IMR-90 (cell line): ENCODE results near the gene HORMAD1. TPM values are rescaled to one million over a fixed set of nuclear protein-coding genes. Genes with fewer than 3 reads are reported as not detected.

Experiments used
- ATAC-seq: fragments of 200-7000 bp; cut with Tn5 transposase; 2 replicates; pipeline ENCODE4 v1.9.1; 2020; ENCODE audit warnings: low read depth, mild to moderate bottlenecking, moderate library complexity
- BruUV-seq: library from RNA; stranded (reverse); fragments of 400-500 nt; replicated peaks from 2 replicates; lab custom pipeline; 2021; lab: Mats Ljungman, UMichigan
- CTCF ChIA-PET: fragments of 300-600 bp; formaldehyde crosslinking; extraction: SDS; loops from one replicate; lab custom pipeline; 2021; ENCODE audit warnings: antibody characterized with exemption; lab: Yijun Ruan, JAX
- POLR2A ChIA-PET: fragments of 300-600 bp; sonication (Branson Sonifier 250); formaldehyde crosslinking; loops from one replicate; lab custom pipeline; 2022; ENCODE audit warnings: antibody characterized with exemption; ENCODE audit not compliant: unreplicated experiment; lab: Charles Lee
- DNase-seq: peaks from one replicate; pipeline ENCODE4 v3.0.0; 2013
- H2AFZ ChIP-seq: replicated peaks from 2 replicates; pipeline ENCODE3; 2013; ENCODE audit warnings: low read length, mild to moderate bottlenecking; ENCODE audit not compliant: poor library complexity
- H2AK5ac ChIP-seq: 2 replicates; pipeline ENCODE4 v1.6.1; 2013; ENCODE audit warnings: low read depth, low read length, inconsistent platforms
- H2AK9ac ChIP-seq: replicated peaks from 2 replicates; pipeline ENCODE3; 2013; ENCODE audit warnings: mild to moderate bottlenecking, low read depth, low read length, moderate library complexity; ENCODE audit not compliant: poor library complexity
- H2BK120ac ChIP-seq: 2 replicates; pipeline ENCODE4 v1.6.1; 2013; ENCODE audit warnings: low read depth, low read length, inconsistent platforms
- H2BK15ac ChIP-seq: 3 replicates; pipeline ENCODE4 v1.6.1; 2013; ENCODE audit warnings: low read depth, low read length, inconsistent platforms
- H2BK20ac ChIP-seq: 2 replicates; pipeline ENCODE4 v1.6.1; 2013; ENCODE audit warnings: low read depth, mild to moderate bottlenecking, inconsistent platforms, low read length, moderate library complexity
- H2BK5ac ChIP-seq: 2 replicates; pipeline ENCODE4 v1.6.1; 2013; ENCODE audit warnings: mild to moderate bottlenecking, low read depth, low read length, inconsistent platforms; ENCODE audit not compliant: poor library complexity, severe bottlenecking
- H3K14ac ChIP-seq: replicated peaks from 2 replicates; pipeline ENCODE4 v1.6.1; 2013; ENCODE audit warnings: low read depth, low read length, inconsistent platforms
- H3K18ac ChIP-seq: 2 replicates; pipeline ENCODE4 v1.6.1; 2013; ENCODE audit warnings: low read depth, low read length, control low read depth
- H3K23ac ChIP-seq: 2 replicates; pipeline ENCODE4 v1.6.1; 2013; ENCODE audit warnings: low read depth, low read length, inconsistent platforms
- H3K27ac ChIP-seq: 2 replicates; pipeline ENCODE4 v1.5.1; 2013; ENCODE audit warnings: mild to moderate bottlenecking, control low read depth, low read length; ENCODE audit not compliant: insufficient read depth
- H3K27me3 ChIP-seq: 2 replicates; pipeline ENCODE4 v1.6.1; 2013; ENCODE audit warnings: low read length; ENCODE audit not compliant: control insufficient read depth, insufficient read depth
- H3K36me3 ChIP-seq: 2 replicates; pipeline ENCODE4 v1.6.1; 2013; ENCODE audit warnings: low read length, mixed read lengths; ENCODE audit not compliant: control insufficient read depth, insufficient read depth
- H3K4ac ChIP-seq: 2 replicates; pipeline ENCODE4 v1.6.1; 2013; ENCODE audit warnings: low read depth, low read length, inconsistent platforms
- H3K4me1 ChIP-seq: 2 replicates; pipeline ENCODE4 v1.6.1; 2013; ENCODE audit warnings: low read length, mixed read lengths; ENCODE audit not compliant: control insufficient read depth, insufficient read depth
- H3K4me2 ChIP-seq: 2 replicates; pipeline ENCODE4 v1.6.1; 2013; ENCODE audit warnings: low read depth, mild to moderate bottlenecking, control low read depth, low read length, moderate library complexity
- H3K4me3 ChIP-seq: 2 replicates; pipeline ENCODE4 v1.5.1; 2013; ENCODE audit warnings: low read depth, mild to moderate bottlenecking, control low read depth, low read length, moderate library complexity; ENCODE audit not compliant: insufficient read depth
- H3K56ac ChIP-seq: 2 replicates; pipeline ENCODE4 v1.6.1; 2013; ENCODE audit warnings: low read length, inconsistent platforms; ENCODE audit not compliant: insufficient read depth; ENCODE audit errors: extremely low read depth
- H3K79me1 ChIP-seq, 2 experiments: 2 replicates each; pipeline ENCODE4 v1.6.1; 2013; ENCODE audit warnings: low read length in 2 of 2, inconsistent platforms in 1 of 2, low read depth in 1 of 2
- H3K9ac ChIP-seq: 2 replicates; pipeline ENCODE4 v1.6.1; 2013; ENCODE audit warnings: low read depth, low read length, control low read depth
- H3K9me1 ChIP-seq: 2 replicates; pipeline ENCODE4 v1.6.1; 2013; ENCODE audit warnings: low read length, inconsistent platforms; ENCODE audit not compliant: insufficient read depth
- H3K9me3 ChIP-seq: 2 replicates; pipeline ENCODE4 v1.6.1; 2013; ENCODE audit warnings: low read length; ENCODE audit not compliant: control insufficient read depth, insufficient read depth
- H4K20me1 ChIP-seq: 2 replicates; pipeline ENCODE4 v1.6.1; 2013; ENCODE audit warnings: low read length, inconsistent platforms; ENCODE audit not compliant: insufficient read depth
- H4K5ac ChIP-seq: 2 replicates; pipeline ENCODE4 v1.6.1; 2013; ENCODE audit warnings: mild to moderate bottlenecking, low read depth, low read length, control low read depth
- H4K8ac ChIP-seq, 2 experiments: 2 replicates each; pipeline ENCODE4 v1.6.1; 2013; ENCODE audit warnings: low read depth in 2 of 2, low read length in 2 of 2, control low read depth in 1 of 2, inconsistent platforms in 1 of 2
- H4K91ac ChIP-seq: 2 replicates; pipeline ENCODE4 v1.6.1; 2013; ENCODE audit warnings: low read depth, low read length, inconsistent platforms; ENCODE audit not compliant: insufficient read depth
- BHLHE40 ChIP-seq: fragments of 150-350 bp; IDR thresholded peaks from 2 replicates; pipeline ENCODE4 v1.6.1; 2016; ENCODE audit warnings: mild to moderate bottlenecking, low read depth, low read length
- CEBPB ChIP-seq: IDR thresholded peaks from 2 replicates; pipeline ENCODE4 v1.6.1; 2012; ENCODE audit warnings: low read depth, low read length, improper control_type of control experiment
- CHD1 ChIP-seq: IDR thresholded peaks from 2 replicates; pipeline ENCODE4 v1.6.1; 2012; ENCODE audit warnings: low read depth, low read length, improper control_type of control experiment
- FOS ChIP-seq: fragments of 150-350 bp; IDR thresholded peaks from 2 replicates; pipeline ENCODE4 v1.6.1; 2016; ENCODE audit warnings: low read depth, low read length
- MAFK ChIP-seq: IDR thresholded peaks from 2 replicates; pipeline ENCODE4 v1.6.1; 2012; ENCODE audit warnings: low read depth, low read length, improper control_type of control experiment
- MAZ ChIP-seq: IDR thresholded peaks from 2 replicates; pipeline ENCODE4 v1.6.1; 2012; ENCODE audit warnings: low read depth, mild to moderate bottlenecking, low read length, improper control_type of control experiment, moderate library complexity, borderline replicate concordance
- MXI1 ChIP-seq: IDR thresholded peaks from 2 replicates; pipeline ENCODE4 v1.6.1; 2012; ENCODE audit warnings: low read depth, mild to moderate bottlenecking, low read length, moderate library complexity, borderline replicate concordance
- NFE2L2 ChIP-seq: fragments of 150-350 bp; IDR thresholded peaks from 2 replicates; pipeline ENCODE4 v1.6.1; 2016; ENCODE audit warnings: low read depth, mild to moderate bottlenecking, low read length
- POLR2A ChIP-seq: IDR thresholded peaks from 2 replicates; pipeline ENCODE4 v1.6.1; 2012; ENCODE audit warnings: mild to moderate bottlenecking, low read depth, low read length
- RAD21 ChIP-seq: IDR thresholded peaks from 2 replicates; pipeline ENCODE4 v1.6.1; 2012; ENCODE audit warnings: low read length, improper control_type of control experiment
- RCOR1 ChIP-seq: IDR thresholded peaks from 2 replicates; pipeline ENCODE4 v1.6.1; 2012; ENCODE audit warnings: mild to moderate bottlenecking, low read length, improper control_type of control experiment; ENCODE audit not compliant: insufficient replicate concordance
- RFX5 ChIP-seq: IDR thresholded peaks from 2 replicates; pipeline ENCODE4 v1.8.0; 2012; ENCODE audit warnings: low read depth, mild to moderate bottlenecking, low read length, moderate library complexity
- SMC3 ChIP-seq: fragments of 150-350 bp; IDR thresholded peaks from 2 replicates; pipeline ENCODE4 v1.6.1; 2016; ENCODE audit warnings: low read depth, mild to moderate bottlenecking, antibody characterized with exemption, low read length, moderate library complexity
- WGBS, 2 experiments: methylation state at CpG; one replicate each; pipeline versions ENCODE4 v1.1.5 to v1.1.7; 2013; ENCODE audit warnings: missing lambda C conversion rate in 2 of 2; ENCODE audit not compliant: insufficient read length in 1 of 2; ENCODE audit errors: extremely low coverage in 2 of 2; 5-methylcytosine and 5-hydroxymethylcytosine counted together
- dilution Hi-C: fragments of 300-500 bp; cut with HindIII; formaldehyde crosslinking; loops from one replicate; pipeline ENCODE4 v1.14.3; 2018; ENCODE audit warnings: low sequenced_read_pairs; ENCODE audit not compliant: unreplicated experiment
- in situ Hi-C: fragments of 300-500 bp; cut with MboI; formaldehyde crosslinking; loops from 3 replicates; pipeline ENCODE4 v1.14.3; 2019; ENCODE audit warnings: low sequenced_read_pairs, inconsistent platforms, mixed read lengths
- intact Hi-C: fragments of 100-400 bp; cut with micrococcal nuclease; formaldehyde crosslinking; loops from 2 replicates; pipeline ENCODE4 v1.10.0; 2022
- polyA plus RNA-seq, 3 experiments: library from polyadenylated mRNA; depleted of rRNA; stranded (reverse); fragments of >200 nt; gene quantifications; 2 replicates each; pipeline ENCODE4 v1.2.3, GENCODE V29; 2012; ENCODE audit warnings: low replicate concordance in 1 of 3
- total RNA-seq: library from RNA; depleted of rRNA; stranded (reverse); fragments of >200 nt; gene quantifications from 2 replicates; pipeline ENCODE4 v1.2.3, GENCODE V29; 2012
- TF ChIP-seq, protein P1 (sequence below): conservative IDR thresholded peaks from 2 replicates; pipeline ENCODE4 v1.5.1; 2012; ENCODE audit warnings: mild to moderate bottlenecking, low read depth, low read length, improper control_type of control experiment
- TF ChIP-seq, protein P2 (sequence below): fragments of 150-350 bp; IDR thresholded peaks from 2 replicates; pipeline ENCODE4 v1.6.1; 2017; ENCODE audit warnings: mild to moderate bottlenecking, antibody characterized with exemption, low read length, low read depth
- TF ChIP-seq, protein P3 (sequence below): fragments of 150-350 bp; IDR thresholded peaks from 2 replicates; pipeline ENCODE4 v1.6.1; 2016; ENCODE audit warnings: low read depth, mild to moderate bottlenecking, low read length, moderate library complexity, borderline replicate concordance

HORMAD1 gene
- total and polyA plus RNA-seq, 2 of the 4 experiments (the other 2 are of a cell fraction): not detected

DNA sequence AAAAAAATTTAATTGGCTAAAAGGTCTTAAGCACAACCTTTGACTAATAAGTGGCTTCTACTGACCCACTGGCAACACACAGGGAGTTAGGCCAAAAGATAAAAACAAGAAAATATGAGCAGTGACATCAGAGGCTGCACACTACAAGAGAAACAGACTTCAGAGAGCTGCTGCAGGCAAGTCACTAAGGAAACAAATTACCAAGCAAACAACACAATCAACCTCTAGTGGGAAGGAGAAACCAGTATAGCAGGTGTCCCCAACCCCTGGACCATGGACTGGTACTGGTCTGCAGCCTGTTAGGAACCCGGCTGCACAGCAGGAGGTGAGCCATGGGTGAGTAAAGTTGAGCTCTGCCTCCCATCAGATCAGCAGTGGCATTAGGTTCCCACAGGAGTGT is 70.5 kb downstream of the HORMAD1 start:
- intact Hi-C loops: no loop called here

More for the DNA sequence above, 70.5 kb downstream of the HORMAD1 start:
- Histone ChIP-seq H4K8ac (no peak overlapping the region), H3K27ac (no peak overlapping the region), H3K36me3 (peaks cover 12% of the 10 kb centered on the region), H3K56ac (no peak overlapping the region), H4K20me1 (no peaks in the 10 kb centered on the region), H3K4ac (no peak overlapping the region), H3K18ac (no peak overlapping the region), H3K27me3 (no peaks in the 10 kb centered on the region), H2BK20ac (no peak overlapping the region), H4K5ac (no peak overlapping the region), H2AK9ac (no peak overlapping the region), H3K79me1 (peaks cover 6 to 7% of the 10 kb centered on the region in 2 experiments), H3K9ac (no peak overlapping the region), H3K9me1 (no peaks in the 10 kb centered on the region; the same call in 1 of the 2 replicates), H2BK5ac (no peak overlapping the region), H3K23ac (no peak overlapping the region), H4K91ac (no peak overlapping the region), H2BK120ac (no peak overlapping the region), H2AK5ac (no peak overlapping the region), H3K4me1 (no peaks in the 10 kb centered on the region), H2AFZ (no peak overlapping the region), H3K4me3 (no peak overlapping the region), H3K4me2 (no peak overlapping the region), H3K9me3 (no peaks in the 10 kb centered on the region), H3K14ac (no peak overlapping the region), H2BK15ac (no peak overlapping the region)
- POLR2A ChIA-PET: no interaction called here
- peak; percentile 7 for DNase-seq
- BruUV-seq: no TSS peak
- dilution Hi-C loops (no loop called here), in situ Hi-C loops (no loop called here)
- TF ChIP-seq CEBPB (no peak), BHLHE40 (no peak), RFX5 (no peak), RAD21 (no peak), CHD1 (no peak), NFE2L2 (no peak), FOS (no peak), MXI1 (no peak), MAZ (no peak), POLR2A (no peak), RCOR1 (no peak), MAFK (no peak), SMC3 (no peak)
- TF ChIP-seq, protein P1, sequence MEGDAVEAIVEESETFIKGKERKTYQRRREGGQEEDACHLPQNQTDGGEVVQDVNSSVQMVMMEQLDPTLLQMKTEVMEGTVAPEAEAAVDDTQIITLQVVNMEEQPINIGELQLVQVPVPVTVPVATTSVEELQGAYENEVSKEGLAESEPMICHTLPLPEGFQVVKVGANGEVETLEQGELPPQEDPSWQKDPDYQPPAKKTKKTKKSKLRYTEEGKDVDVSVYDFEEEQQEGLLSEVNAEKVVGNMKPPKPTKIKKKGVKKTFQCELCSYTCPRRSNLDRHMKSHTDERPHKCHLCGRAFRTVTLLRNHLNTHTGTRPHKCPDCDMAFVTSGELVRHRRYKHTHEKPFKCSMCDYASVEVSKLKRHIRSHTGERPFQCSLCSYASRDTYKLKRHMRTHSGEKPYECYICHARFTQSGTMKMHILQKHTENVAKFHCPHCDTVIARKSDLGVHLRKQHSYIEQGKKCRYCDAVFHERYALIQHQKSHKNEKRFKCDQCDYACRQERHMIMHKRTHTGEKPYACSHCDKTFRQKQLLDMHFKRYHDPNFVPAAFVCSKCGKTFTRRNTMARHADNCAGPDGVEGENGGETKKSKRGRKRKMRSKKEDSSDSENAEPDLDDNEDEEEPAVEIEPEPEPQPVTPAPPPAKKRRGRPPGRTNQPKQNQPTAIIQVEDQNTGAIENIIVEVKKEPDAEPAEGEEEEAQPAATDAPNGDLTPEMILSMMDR: no peak
- TF ChIP-seq, protein P2, sequence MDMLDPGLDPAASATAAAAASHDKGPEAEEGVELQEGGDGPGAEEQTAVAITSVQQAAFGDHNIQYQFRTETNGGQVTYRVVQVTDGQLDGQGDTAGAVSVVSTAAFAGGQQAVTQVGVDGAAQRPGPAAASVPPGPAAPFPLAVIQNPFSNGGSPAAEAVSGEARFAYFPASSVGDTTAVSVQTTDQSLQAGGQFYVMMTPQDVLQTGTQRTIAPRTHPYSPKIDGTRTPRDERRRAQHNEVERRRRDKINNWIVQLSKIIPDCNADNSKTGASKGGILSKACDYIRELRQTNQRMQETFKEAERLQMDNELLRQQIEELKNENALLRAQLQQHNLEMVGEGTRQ: no peak
- TF ChIP-seq, protein P3, sequence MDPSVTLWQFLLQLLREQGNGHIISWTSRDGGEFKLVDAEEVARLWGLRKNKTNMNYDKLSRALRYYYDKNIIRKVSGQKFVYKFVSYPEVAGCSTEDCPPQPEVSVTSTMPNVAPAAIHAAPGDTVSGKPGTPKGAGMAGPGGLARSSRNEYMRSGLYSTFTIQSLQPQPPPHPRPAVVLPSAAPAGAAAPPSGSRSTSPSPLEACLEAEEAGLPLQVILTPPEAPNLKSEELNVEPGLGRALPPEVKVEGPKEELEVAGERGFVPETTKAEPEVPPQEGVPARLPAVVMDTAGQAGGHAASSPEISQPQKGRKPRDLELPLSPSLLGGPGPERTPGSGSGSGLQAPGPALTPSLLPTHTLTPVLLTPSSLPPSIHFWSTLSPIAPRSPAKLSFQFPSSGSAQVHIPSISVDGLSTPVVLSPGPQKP: no peak
- ATAC-seq: peak; percentile 32; the same call in 1 of the 2 replicates
- no CpG with 5 or more reads among the region's 1 CpG for WGBS, 2 experiments
- CTCF ChIA-PET: no interaction called here
